Right lobe of liver (tissue), 4 donors: ENCODE measurements around the gene PSORS1C2.

ENCODE experiments used
- CTCF ChIP-seq, 4 donors: fragments of 200-600 bp in 3 of 4; fragments of 450-650 bp in 1 of 4; IDR thresholded peaks; one replicate each; pipeline versions ENCODE4 v1.5.1 to v1.8.0; 2016 to 2022; ENCODE audit warnings: antibody characterized with exemption in 4 of 4, mild to moderate bottlenecking in 2 of 4
- POLR2A ChIP-seq: fragments of 450-650 bp; IDR thresholded peaks from one replicate; pipeline ENCODE4 v1.6.1; 2017; ENCODE audit warnings: antibody characterized with exemption, mild to moderate bottlenecking
- donor health status: DM: no; HTN: no; CAD: no.
- donor health status: DM: no; HTN: no; CAD: no.
- donor health status: DM: no; HTN: yes; CAD: no.

- TF ChIP-seq CTCF (IDR thresholded peaks at IDR 0.05) = no peak
- no peak for TF ChIP-seq POLR2A
Observed at GRCh38 chr6:31094389-31094881, 44.4 kb downstream of the PSORS1C2 start.
